Measurements from ENCODE around the gene HMG20B.

Gene HMG20B

DNA sequence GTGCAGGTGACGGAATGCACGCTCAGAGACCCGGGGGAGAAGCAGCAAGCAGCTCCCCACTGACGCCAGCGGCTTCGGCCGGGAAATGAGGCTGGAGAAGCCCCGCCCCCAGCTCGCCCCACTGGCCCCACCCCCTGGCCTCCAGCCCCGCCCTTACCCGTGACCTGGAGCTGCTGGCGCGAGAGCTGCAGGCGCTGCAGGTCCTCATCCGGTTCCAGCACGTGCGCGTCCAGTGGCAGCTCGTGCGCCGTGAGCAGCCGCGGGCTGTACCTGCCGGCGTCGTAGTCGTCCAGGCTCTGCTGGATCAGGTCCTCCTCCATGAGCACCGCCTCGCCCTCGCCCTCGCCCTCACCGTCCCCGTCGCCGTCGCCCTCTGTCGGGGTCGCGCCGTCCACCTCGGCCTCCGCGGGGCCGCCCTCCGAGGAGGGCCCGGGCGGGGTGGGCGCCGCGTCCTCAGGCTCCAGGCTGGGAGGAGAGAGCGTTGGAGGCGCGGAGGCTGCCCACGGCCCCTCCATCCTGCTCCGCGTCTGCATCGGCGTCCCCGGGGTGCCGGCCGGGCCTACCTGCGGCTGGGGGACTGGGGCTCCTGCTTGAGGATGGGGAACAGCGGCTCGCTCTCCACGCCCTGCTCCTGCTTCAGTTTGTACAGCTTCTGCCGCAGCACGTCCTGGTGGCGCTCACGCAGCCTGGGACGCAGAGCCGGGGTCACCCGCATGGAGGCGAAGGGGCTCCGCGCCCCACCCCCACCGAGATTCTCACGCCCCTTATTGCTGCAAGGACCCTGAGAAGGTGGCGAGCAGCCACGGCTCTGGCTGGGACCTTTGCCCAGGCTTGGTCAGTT is 40.4 kb downstream of the HMG20B start:
- Histone ChIP-seq H3K4me3 (replicated peaks; ENCODE audit: insufficient read depth, low read length) (no peak overlapping the region), H3K27ac (replicated peaks) (no peak overlapping the region), H3K27me3 (ENCODE audit: insufficient read depth, poor library complexity, severe bottlenecking) (no peaks in the 10 kb centered on the region)
- TF ChIP-seq, protein P1, sequence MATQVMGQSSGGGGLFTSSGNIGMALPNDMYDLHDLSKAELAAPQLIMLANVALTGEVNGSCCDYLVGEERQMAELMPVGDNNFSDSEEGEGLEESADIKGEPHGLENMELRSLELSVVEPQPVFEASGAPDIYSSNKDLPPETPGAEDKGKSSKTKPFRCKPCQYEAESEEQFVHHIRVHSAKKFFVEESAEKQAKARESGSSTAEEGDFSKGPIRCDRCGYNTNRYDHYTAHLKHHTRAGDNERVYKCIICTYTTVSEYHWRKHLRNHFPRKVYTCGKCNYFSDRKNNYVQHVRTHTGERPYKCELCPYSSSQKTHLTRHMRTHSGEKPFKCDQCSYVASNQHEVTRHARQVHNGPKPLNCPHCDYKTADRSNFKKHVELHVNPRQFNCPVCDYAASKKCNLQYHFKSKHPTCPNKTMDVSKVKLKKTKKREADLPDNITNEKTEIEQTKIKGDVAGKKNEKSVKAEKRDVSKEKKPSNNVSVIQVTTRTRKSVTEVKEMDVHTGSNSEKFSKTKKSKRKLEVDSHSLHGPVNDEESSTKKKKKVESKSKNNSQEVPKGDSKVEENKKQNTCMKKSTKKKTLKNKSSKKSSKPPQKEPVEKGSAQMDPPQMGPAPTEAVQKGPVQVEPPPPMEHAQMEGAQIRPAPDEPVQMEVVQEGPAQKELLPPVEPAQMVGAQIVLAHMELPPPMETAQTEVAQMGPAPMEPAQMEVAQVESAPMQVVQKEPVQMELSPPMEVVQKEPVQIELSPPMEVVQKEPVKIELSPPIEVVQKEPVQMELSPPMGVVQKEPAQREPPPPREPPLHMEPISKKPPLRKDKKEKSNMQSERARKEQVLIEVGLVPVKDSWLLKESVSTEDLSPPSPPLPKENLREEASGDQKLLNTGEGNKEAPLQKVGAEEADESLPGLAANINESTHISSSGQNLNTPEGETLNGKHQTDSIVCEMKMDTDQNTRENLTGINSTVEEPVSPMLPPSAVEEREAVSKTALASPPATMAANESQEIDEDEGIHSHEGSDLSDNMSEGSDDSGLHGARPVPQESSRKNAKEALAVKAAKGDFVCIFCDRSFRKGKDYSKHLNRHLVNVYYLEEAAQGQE (IDR thresholded peaks at IDR 0.05; ENCODE audit: insufficient replicate concordance, low read depth): no peak
- TF ChIP-seq, protein P2, sequence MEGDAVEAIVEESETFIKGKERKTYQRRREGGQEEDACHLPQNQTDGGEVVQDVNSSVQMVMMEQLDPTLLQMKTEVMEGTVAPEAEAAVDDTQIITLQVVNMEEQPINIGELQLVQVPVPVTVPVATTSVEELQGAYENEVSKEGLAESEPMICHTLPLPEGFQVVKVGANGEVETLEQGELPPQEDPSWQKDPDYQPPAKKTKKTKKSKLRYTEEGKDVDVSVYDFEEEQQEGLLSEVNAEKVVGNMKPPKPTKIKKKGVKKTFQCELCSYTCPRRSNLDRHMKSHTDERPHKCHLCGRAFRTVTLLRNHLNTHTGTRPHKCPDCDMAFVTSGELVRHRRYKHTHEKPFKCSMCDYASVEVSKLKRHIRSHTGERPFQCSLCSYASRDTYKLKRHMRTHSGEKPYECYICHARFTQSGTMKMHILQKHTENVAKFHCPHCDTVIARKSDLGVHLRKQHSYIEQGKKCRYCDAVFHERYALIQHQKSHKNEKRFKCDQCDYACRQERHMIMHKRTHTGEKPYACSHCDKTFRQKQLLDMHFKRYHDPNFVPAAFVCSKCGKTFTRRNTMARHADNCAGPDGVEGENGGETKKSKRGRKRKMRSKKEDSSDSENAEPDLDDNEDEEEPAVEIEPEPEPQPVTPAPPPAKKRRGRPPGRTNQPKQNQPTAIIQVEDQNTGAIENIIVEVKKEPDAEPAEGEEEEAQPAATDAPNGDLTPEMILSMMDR (IDR thresholded peaks at IDR 0.05; ENCODE audit: insufficient read depth, low read length): no peak
- DNase-seq (ENCODE audit: low read depth in 1 of 2, low spot score in 1 of 2): no peak

DNA sequence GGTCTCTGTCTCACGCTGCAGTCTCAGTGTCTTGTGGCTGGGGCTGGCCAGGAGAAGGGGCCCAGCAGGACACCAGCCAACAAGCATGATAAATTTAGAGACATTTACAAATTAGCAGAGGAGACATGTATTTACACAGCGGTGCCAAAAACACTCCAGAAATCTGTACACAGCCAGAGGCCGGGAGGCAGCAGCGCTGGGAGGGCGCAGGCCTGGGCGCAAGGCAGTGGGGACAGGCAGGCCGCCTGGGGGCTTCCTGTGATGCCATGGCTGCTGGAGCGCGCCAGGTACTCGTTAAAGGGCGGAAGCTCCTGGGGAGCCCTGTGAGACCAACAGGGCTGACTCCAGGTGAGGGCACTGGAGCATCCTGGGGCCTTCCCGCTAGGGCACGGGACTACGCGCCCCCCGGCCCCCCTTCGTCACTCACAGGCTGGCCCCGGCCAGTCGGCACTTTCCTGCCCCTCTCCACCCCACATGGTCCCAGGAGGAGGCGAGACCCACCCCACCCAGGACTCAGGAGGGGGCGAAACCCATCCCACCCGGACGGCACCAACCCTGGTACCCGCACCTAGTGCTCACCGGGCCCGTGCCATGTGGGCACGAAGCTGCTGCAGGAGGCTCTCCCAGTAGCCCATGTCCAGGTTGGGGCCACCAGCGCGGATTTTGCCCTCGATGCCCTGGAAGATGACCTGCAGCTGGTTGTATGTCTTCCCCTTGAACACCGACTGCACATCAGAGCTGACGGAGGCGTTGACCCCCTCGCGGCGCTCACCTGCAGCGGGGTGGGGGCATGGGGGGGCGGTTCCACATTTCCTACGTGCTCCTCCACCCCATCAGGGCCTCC is 41.3 kb downstream of the HMG20B start:
- DNase-seq (ENCODE audit: low read depth in 1 of 2, low spot score in 1 of 2): no peak
- H3K27me3 ChIP-seq (ENCODE audit: insufficient read depth, poor library complexity, severe bottlenecking): no peaks in the 10 kb centered on the region
- H3K4me3 ChIP-seq (replicated peaks; ENCODE audit: insufficient read depth, low read length): no peak overlapping the region
- no peak for TF ChIP-seq POLR2AphosphoS5 (IDR thresholded peaks at IDR 0.05; ENCODE audit: low read depth)
- TF ChIP-seq, protein P1 (IDR thresholded peaks at IDR 0.05; ENCODE audit: insufficient replicate concordance, low read depth): no peak
- TF ChIP-seq, protein P2 (IDR thresholded peaks at IDR 0.05; ENCODE audit: insufficient read depth, low read length): no peak
- TF ChIP-seq SPI1 (IDR thresholded peaks at IDR 0.05; ENCODE audit: borderline replicate concordance, low read depth): no peak
- no peak overlapping the region for H3K27ac ChIP-seq (replicated peaks)

DNA sequence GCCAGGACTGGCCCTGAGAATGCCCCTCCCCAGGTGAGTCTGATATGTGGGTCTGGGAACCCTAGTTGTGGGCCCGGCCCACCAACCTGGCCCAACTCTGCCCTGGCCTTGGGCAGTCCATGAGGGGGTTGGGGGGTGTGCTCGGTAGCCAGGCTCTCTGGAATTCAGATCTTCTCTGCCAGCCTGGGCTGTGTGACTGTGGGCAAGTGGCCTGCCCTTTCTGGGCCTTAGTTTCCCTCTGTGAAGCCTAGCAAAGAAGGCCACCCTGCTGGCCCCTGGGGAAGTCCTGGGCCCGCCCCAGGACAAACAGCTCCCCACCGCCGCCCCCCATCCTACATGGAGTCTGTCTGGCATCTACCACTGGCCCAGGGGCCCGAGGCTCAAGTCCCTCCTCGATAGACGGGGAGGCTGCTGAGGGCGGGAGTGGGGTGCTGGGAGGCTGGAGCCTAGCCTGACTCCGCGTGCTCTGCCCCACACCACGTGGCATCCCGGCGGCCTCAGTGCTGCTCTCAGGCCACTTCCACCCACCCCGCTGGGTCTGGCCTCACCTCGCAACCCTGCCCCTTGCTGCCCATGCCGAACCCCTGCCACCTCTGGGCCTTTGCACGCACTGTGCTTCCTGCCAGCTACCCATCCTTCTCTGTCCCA is 42.2 kb downstream of the HMG20B start:
- Histone ChIP-seq H3K27me3 (ENCODE audit: insufficient read depth, poor library complexity, severe bottlenecking) (no peaks in the 10 kb centered on the region), H3K27ac (replicated peaks) (no peak overlapping the region), H3K4me3 (replicated peaks; ENCODE audit: insufficient read depth, low read length) (no peak overlapping the region)
- DNase-seq (ENCODE audit: low read depth in 1 of 2, low spot score in 1 of 2): no peak
- TF ChIP-seq GABPA (IDR thresholded peaks at IDR 0.05; ENCODE audit: low read depth) (no peak), POLR2AphosphoS5 (IDR thresholded peaks at IDR 0.05; ENCODE audit: low read depth) (no peak), SPI1 (IDR thresholded peaks at IDR 0.05; ENCODE audit: borderline replicate concordance, low read depth) (no peak)
- TF ChIP-seq, protein P1 (IDR thresholded peaks at IDR 0.05; ENCODE audit: insufficient replicate concordance, low read depth): no peak
- TF ChIP-seq, protein P2 (IDR thresholded peaks at IDR 0.05; ENCODE audit: insufficient read depth, low read length): no peak

All from HL-60 (cell line).